Thyroid gland (tissue), 4 donors: ENCODE data around the gene CD9. TPM values are rescaled to one million over a fixed set of nuclear protein-coding genes. Genes with fewer than 3 reads are reported as not detected.
"Not testable (repeated sequence)": the region's sequence is repeated elsewhere in the genome, so short reads cannot be mapped to it uniquely, and the experiment has no call there.

ENCODE experiments used
- DNase-seq, 2 donors: peaks; one replicate each; pipeline ENCODE4 v3.0.0-alpha.2; 2019
- H3K27ac ChIP-seq, 3 donors: fragments of 200-600 bp; sonication (generic); 1 replicate in 2 of 3; 2 replicates in 1 of 3; pipeline ENCODE4 v1.5.1; 2016 to 2019; ENCODE audit warnings: mild to moderate bottlenecking in 1 of 3, moderate library complexity in 1 of 3
- H3K27me3 ChIP-seq: fragments of 200-600 bp; sonication (generic); one replicate; pipeline ENCODE4 v1.5.1; 2019
- H3K36me3 ChIP-seq, 2 donors: fragments of 200-600 bp; sonication (generic); one replicate each; pipeline ENCODE4 v1.5.1; 2016 to 2019
- H3K4me1 ChIP-seq, 2 donors: fragments of 200-600 bp; sonication (generic); one replicate each; pipeline ENCODE4 v1.5.1; 2017 to 2019
- H3K4me3 ChIP-seq, 3 donors: fragments of 200-600 bp; sonication (generic); replicated peaks in 1 of 3; 1 replicate in 2 of 3; 2 replicates in 1 of 3; pipeline ENCODE4 v1.5.1; 2016; ENCODE audit warnings: mild to moderate bottlenecking in 1 of 3
- H3K9me3 ChIP-seq: fragments of 200-600 bp; sonication (generic); one replicate; pipeline ENCODE4 v1.5.1; 2017
- CTCF ChIP-seq, 6 experiments: fragments of 200-600 bp in 3 of 6; fragments of 450-650 bp in 3 of 6; sonication (generic) in 3 of 6; IDR thresholded peaks; one replicate each; pipeline ENCODE4 v1.5.1; 2016 to 2019; ENCODE audit warnings: antibody characterized with exemption in 6 of 6, mild to moderate bottlenecking in 2 of 6, inconsistent platforms in 1 of 6, moderate library complexity in 1 of 6
- POLR2A ChIP-seq, 2 donors: fragments of 450-650 bp; IDR thresholded peaks; one replicate each; pipeline ENCODE4 v1.6.1; 2017; ENCODE audit warnings: antibody characterized with exemption in 2 of 2, mild to moderate bottlenecking in 2 of 2, moderate library complexity in 1 of 2
- WGBS, 2 donors: methylation state at CpG; one replicate each; pipeline ENCODE4 v1.1.5; 2017; 5-methylcytosine and 5-hydroxymethylcytosine counted together
- intact Hi-C: fragments of 100-400 bp; cut with DNase I; formaldehyde crosslinking; loops from one replicate; pipeline ENCODE4 v1.15.1; 2023
- total RNA-seq, 4 donors: library from RNA; depleted of rRNA; stranded (reverse); fragments of >200 nt; gene quantifications; one replicate each; pipeline ENCODE4 v1.2.3, GENCODE V29; 2016

CD9 gene
- total RNA-seq, 4 donors from 2014 or later, result 367 to 494 (median 375) TPM

- Histone ChIP-seq H3K4me3 (no peak overlapping the region), H3K27me3 (no peaks in the 10 kb centered on the region), H3K9me3 (no peaks in the 10 kb centered on the region), H3K36me3 (no peaks in the 10 kb centered on the region), H3K27ac (no peak overlapping the region), H3K4me1 (peaks cover 0 to 9% of the 10 kb centered on the region in 2 donors)
- TF ChIP-seq POLR2A (IDR thresholded peaks at IDR 0.05) (no peak), CTCF (IDR thresholded peaks at IDR 0.05) (no peak)
- DNase-seq, result no peak
- 79 to 86% methylated on average over 11 of the region's 11 CpGs for WGBS, 2 donors
- intact Hi-C loops, result no loop called here
These were observed 41.5 kb upstream of the CD9 start for GRCh38 chr12:6158749-6159148.

GRCh38 chr12:6159166-6160011 lies 40.8 kb upstream of the CD9 start:
- H3K27ac ChIP-seq, intact Hi-C loops, H3K4me1 ChIP-seq, H3K9me3 ChIP-seq, H3K27me3 ChIP-seq, DNase-seq, H3K36me3 ChIP-seq, H3K4me3 ChIP-seq: not testable (repeated sequence)
- WGBS, 2 donors, result 56 to 74% methylated on average over 22 to 33 of the region's 50 CpGs

GRCh38 chr12:6160049-6160649 lies 40.1 kb upstream of the CD9 start:
- H3K36me3 ChIP-seq, H3K4me3 ChIP-seq, H3K9me3 ChIP-seq, H3K4me1 ChIP-seq, DNase-seq, H3K27me3 ChIP-seq, intact Hi-C loops, H3K27ac ChIP-seq: not testable (repeated sequence)
- 93% methylated on average over 19 of the region's 19 CpGs for WGBS, 2 donors

GRCh38 chr12:6161124-6161882 lies 38.9 kb upstream of the CD9 start:
- no peak overlapping the region for H3K4me3 ChIP-seq
- no peak overlapping the region for H3K27ac ChIP-seq
- TF ChIP-seq POLR2A (IDR thresholded peaks at IDR 0.05) (no peak), CTCF (IDR thresholded peaks at IDR 0.05) (no peak)
- no peaks in the 10 kb centered on the region for H3K9me3 ChIP-seq
- no peaks in the 10 kb centered on the region for H3K27me3 ChIP-seq
- DNase-seq, result no peak
- H3K4me1 ChIP-seq, result peaks cover 0 to 9% of the 10 kb centered on the region in 2 donors
- intact Hi-C loops, result no loop called here
- 57 to 59% methylated on average over 16 of the region's 16 CpGs for WGBS, 2 donors
- no peaks in the 10 kb centered on the region for H3K36me3 ChIP-seq

GRCh38 chr12:6163416-6164060 lies 36.7 kb upstream of the CD9 start:
- TF ChIP-seq CTCF (IDR thresholded peaks at IDR 0.05) (no peak), POLR2A (IDR thresholded peaks at IDR 0.05) (no peak)
- no peaks in the 10 kb centered on the region for H3K9me3 ChIP-seq
- H3K36me3 ChIP-seq, result no peaks in the 10 kb centered on the region
- intact Hi-C loops, result no loop called here
- H3K27me3 ChIP-seq, result no peaks in the 10 kb centered on the region
- H3K4me1 ChIP-seq, result peaks cover 0 to 24% of the 10 kb centered on the region in 2 donors
- H3K27ac ChIP-seq, result no peak overlapping the region
- no peak for DNase-seq
- WGBS, 2 donors, result 79 to 93% methylated on average over 5 to 7 of the region's 8 CpGs
- H3K4me3 ChIP-seq, result no peak overlapping the region
